Measurements from ENCODE around the gene SIRT2. TPM values are rescaled to one million over a fixed set of nuclear protein-coding genes. Genes with fewer than 3 reads are reported as not detected.

The SIRT2 gene
- polyA plus RNA-seq, 1 donor from 2014 or later = 102 TPM

GRCh38 chr19:38932425-38933179 is 33.2 kb upstream of the SIRT2 start:
- no peak overlapping the region for H3K4me3 ChIP-seq (ENCODE audit: low read length)
- H3K27me3 ChIP-seq (ENCODE audit: insufficient read depth, low read depth, low read length) = no peaks in the 10 kb centered on the region
- H3K9me3 ChIP-seq (ENCODE audit: low read length) = no peaks in the 10 kb centered on the region
- no peak overlapping the region for H3K9ac ChIP-seq (ENCODE audit: low read length)
- H3K27ac ChIP-seq (ENCODE audit: low read length) = no peak overlapping the region
- TF ChIP-seq POLR2AphosphoS5 (IDR thresholded peaks at IDR 0.05) (no peak), TAF1 (IDR thresholded peaks at IDR 0.05; ENCODE audit: low read depth) (no peak)
- no peak overlapping the region for H2AFZ ChIP-seq (ENCODE audit: low read depth, low read length)
- H4K20me1 ChIP-seq (ENCODE audit: insufficient read depth) = no peaks in the 10 kb centered on the region
- no peaks in the 10 kb centered on the region for H3K36me3 ChIP-seq (ENCODE audit: insufficient read depth, low read length)
- H3F3A ChIP-seq (ENCODE audit: insufficient read depth, low read length, poor library complexity, severe bottlenecking) = no peaks in the 10 kb centered on the region
- H3K79me2 ChIP-seq (replicated peaks; ENCODE audit: insufficient read depth, low read length) = peaks cover 12% of the 10 kb centered on the region
- no peaks in the 10 kb centered on the region for H3K9me2 ChIP-seq (ENCODE audit: insufficient read depth, low read length)
- no peak overlapping the region for H3K4me2 ChIP-seq (ENCODE audit: low read length)

GRCh38 chr19:38931521-38931793 is 32.0 kb upstream of the SIRT2 start:
- H3F3A ChIP-seq (ENCODE audit: insufficient read depth, low read length, poor library complexity, severe bottlenecking) = no peaks in the 10 kb centered on the region
- no peaks in the 10 kb centered on the region for H3K36me3 ChIP-seq (ENCODE audit: insufficient read depth, low read length)
- H4K20me1 ChIP-seq (ENCODE audit: insufficient read depth) = no peaks in the 10 kb centered on the region
- H3K9ac ChIP-seq (ENCODE audit: low read length) = peak overlapping the region; percentile 80
- H3K9me3 ChIP-seq (ENCODE audit: low read length) = no peaks in the 10 kb centered on the region
- peak overlapping the region; percentile 90 for H3K4me2 ChIP-seq (ENCODE audit: low read length)
- no peak overlapping the region for H2AFZ ChIP-seq (ENCODE audit: low read depth, low read length)
- H3K9me2 ChIP-seq (ENCODE audit: insufficient read depth, low read length) = no peaks in the 10 kb centered on the region
- no peaks in the 10 kb centered on the region for H3K27me3 ChIP-seq (ENCODE audit: insufficient read depth, low read depth, low read length)
- peak overlapping the region; percentile 71 for H3K4me3 ChIP-seq (ENCODE audit: low read length)
- peaks cover 12% of the 10 kb centered on the region for H3K79me2 ChIP-seq (replicated peaks; ENCODE audit: insufficient read depth, low read length)
- no peak overlapping the region for H3K27ac ChIP-seq (ENCODE audit: low read length)
- TF ChIP-seq RAD21 (conservative IDR thresholded peaks at IDR 0.05) = no peak
- no peak for TF ChIP-seq EP300 (conservative IDR thresholded peaks at IDR 0.05; ENCODE audit: poor library complexity, severe bottlenecking)
- no peak for TF ChIP-seq MXI1 (conservative IDR thresholded peaks at IDR 0.05; ENCODE audit: poor library complexity, severe bottlenecking)
- no peak for TF ChIP-seq SMC3 (conservative IDR thresholded peaks at IDR 0.05; ENCODE audit: poor library complexity)
- no peak for TF ChIP-seq REST (IDR thresholded peaks at IDR 0.05; ENCODE audit: borderline replicate concordance)
- no peak for TF ChIP-seq EZH2 (IDR thresholded peaks at IDR 0.05; ENCODE audit: borderline replicate concordance, insufficient read depth, low read length, poor library complexity, severe bottlenecking)
- no peak for TF ChIP-seq POLR2AphosphoS5 (IDR thresholded peaks at IDR 0.05)
- no peak for TF ChIP-seq CTCF (IDR thresholded peaks at IDR 0.05; ENCODE audit: poor library complexity, severe bottlenecking)
- no peak for TF ChIP-seq TAF1 (IDR thresholded peaks at IDR 0.05; ENCODE audit: low read depth)
